ENCODE results near the gene SDC1. TPM values are rescaled to one million over a fixed set of nuclear protein-coding genes. Genes with fewer than 3 reads are reported as not detected.

SDC1 gene
- total and polyA plus RNA-seq, 2 of the 8 experiments (the other 6 are each of a cell fraction or from before 2014, with no cell fraction given) = 45.3 to 73.3 TPM

DNA sequence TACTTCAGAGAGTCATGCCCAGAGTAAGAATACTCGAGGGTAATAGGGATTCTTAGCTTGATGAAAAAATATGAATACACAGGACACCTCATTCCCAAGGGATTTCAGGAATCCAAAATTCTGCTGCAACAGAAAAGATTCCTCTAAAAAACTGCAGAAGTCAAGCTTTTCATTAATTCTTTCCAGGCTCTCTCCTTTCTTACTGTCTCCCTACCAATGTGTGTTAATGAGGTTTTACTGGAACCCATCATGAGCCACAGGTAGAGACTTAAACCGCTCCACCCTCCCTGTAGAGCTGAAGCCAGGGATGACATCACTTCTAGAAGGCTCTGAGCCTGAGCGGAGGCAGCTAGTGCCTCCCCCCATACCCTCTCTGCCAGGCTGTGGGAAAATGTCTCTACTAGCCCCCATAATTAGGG is 3.4 kb downstream of the SDC1 start:
- H3K79me2 ChIP-seq (ENCODE audit: control insufficient read depth in 1 of 2, insufficient read depth in 2 of 2, low read length in 2 of 2) = peaks cover 10 to 66% of the 10 kb centered on the region in 2 experiments
- no peak overlapping the region for H3K18ac ChIP-seq (ENCODE audit: extremely low read depth, low read length)
- no peak overlapping the region for H3K27ac ChIP-seq (ENCODE audit: low read depth, low read length)
- H3K14ac ChIP-seq (ENCODE audit: insufficient read length) = no peak overlapping the region
- no peak overlapping the region; a peak in 1 of 4 replicates for H3K4me2 ChIP-seq (ENCODE audit: insufficient read depth in 1 of 2, low read depth in 2 of 2, low read length in 2 of 2)
- H2BK15ac ChIP-seq (ENCODE audit: low read length) = no peak overlapping the region
- H3K56ac ChIP-seq (replicated peaks; ENCODE audit: insufficient read length, low read depth, low read length) = no peak overlapping the region
- H3K9me3 ChIP-seq (ENCODE audit: insufficient read depth in 2 of 2, low read depth in 1 of 2, low read length in 1 of 2) = no peaks in the 10 kb centered on the region
- H3K36me3 ChIP-seq (ENCODE audit: control insufficient read depth in 2 of 4, insufficient read depth in 4 of 4, low read length in 3 of 4) = peaks cover 0 to 6% (median 1%) of the 10 kb centered on the region in 4 experiments; a peak in 4 of 8 replicates
- DNase-seq (ENCODE audit: low read depth in 1 of 2, low spot score in 2 of 2) = no peak
- no peak overlapping the region for H2BK5ac ChIP-seq (ENCODE audit: low read depth, low read length)
- no peak overlapping the region for H4K5ac ChIP-seq (ENCODE audit: insufficient read length, low read depth, low read length)
- H4K91ac ChIP-seq (replicated peaks; ENCODE audit: insufficient read length, low read length) = no peak overlapping the region
- no peak overlapping the region for H3K4ac ChIP-seq (replicated peaks; ENCODE audit: insufficient read length, low read depth, low read length)
- H3K23ac ChIP-seq (ENCODE audit: insufficient read length) = no peak overlapping the region
- H3K27me3 ChIP-seq (replicated peaks in 1 of 4; ENCODE audit: control insufficient read depth in 3 of 4, extremely low read depth in 1 of 4, insufficient read depth in 3 of 4, low read length in 3 of 4) = peaks cover 0 to 7% (median 4%) of the 10 kb centered on the region in 4 experiments; a peak in 4 of 7 replicates
- H4K8ac ChIP-seq (ENCODE audit: extremely low read depth, insufficient read depth, low read length) = no peak overlapping the region
- H2BK20ac ChIP-seq (ENCODE audit: low read length) = no peak overlapping the region
- ChIA-PET POLR2A (ENCODE audit: partially characterized antibody) (interaction anchor here (0.6 to 1.3 kb wide), 3 partner anchors 25 to 115 kb away, joined by 3 read pairs; no protein-coding TSS in a partner anchor), CTCF (ENCODE audit: partially characterized antibody) (interaction anchor here (0.7 to 5.8 kb wide), 15 partner anchors 9 to 203 kb away, joined by 3 to 36 read pairs (median 4); no protein-coding TSS in a partner anchor)
- H3K9ac ChIP-seq (replicated peaks in 1 of 4; ENCODE audit: extremely low read depth in 1 of 4, low read depth in 3 of 4, low read length in 3 of 4) = no peak overlapping the region
- H2AK5ac ChIP-seq (ENCODE audit: low read depth, low read length) = no peak overlapping the region
- H4K20me1 ChIP-seq (replicated peaks in 1 of 2; ENCODE audit: control insufficient read depth in 1 of 2, insufficient read depth in 2 of 2, low read length in 2 of 2) = peaks cover 16 to 29% of the 10 kb centered on the region in 2 experiments
- 92% methylated on average over 3 of the region's 3 CpGs; no CpG with 5 or more reads in 1 of the 2 experiments for WGBS, 2 experiments (ENCODE audit: extremely low coverage in 1 of 2, insufficient coverage in 1 of 2, insufficient read length in 1 of 2, insufficient replicate concordance in 2 of 2, low coverage in 1 of 2, low lambda C conversion rate in 2 of 2, missing lambda C conversion rate in 1 of 2)
- H3K79me1 ChIP-seq (ENCODE audit: low read depth, low read length) = peaks cover 39% of the 10 kb centered on the region
- H3K23me2 ChIP-seq (ENCODE audit: low read depth, low read length) = peaks cover 12% of the 10 kb centered on the region; the same call in 1 of the 2 replicates
- TF ChIP-seq SIX5 (IDR thresholded peaks at IDR 0.05; ENCODE audit: low read depth, low read length) (no peak), TCF12 (IDR thresholded peaks at IDR 0.05; ENCODE audit: low read depth, low read length) (no peak), GABPA (IDR thresholded peaks at IDR 0.05; ENCODE audit: borderline replicate concordance, insufficient read depth, low read length) (no peak), RXRA (IDR thresholded peaks at IDR 0.05; ENCODE audit: insufficient read depth, low read depth, low read length) (no peak)
- no peak overlapping the region; a peak in 1 of 8 replicates for H3K4me3 ChIP-seq (ENCODE audit: extremely low read depth in 1 of 4, insufficient read depth in 2 of 4, low read depth in 3 of 4, low read length in 4 of 4)
- H3K4me1 ChIP-seq (replicated peaks in 1 of 4; ENCODE audit: control insufficient read depth in 3 of 4, insufficient read depth in 4 of 4, low read length in 3 of 4) = peaks cover 4 to 23% (median 15%) of the 10 kb centered on the region in 4 experiments
- no peak for FAIRE-seq
- H2BK12ac ChIP-seq (ENCODE audit: low read depth, low read length) = no peak overlapping the region
- no peak overlapping the region for H2BK120ac ChIP-seq (replicated peaks; ENCODE audit: low read depth, low read length)
- H2AFZ ChIP-seq (ENCODE audit: low read length) = no peak overlapping the region
